Stimulated activated CD4-positive, alpha-beta T cell treated with anti-CD3 and anti-CD28 coated beads, Interleukin-1b, Interleukin-23, amount 100 ng/mL, for 1 hour (primary cell): Measurements from ENCODE around the gene TOX2.

Experiments used
- DNase-seq, 2 donors: peaks; one replicate each; pipeline ENCODE4 v3.0.0-alpha.2; 2020; ENCODE audit warnings: low read depth in 2 of 2

The TOX2 gene

DNA sequence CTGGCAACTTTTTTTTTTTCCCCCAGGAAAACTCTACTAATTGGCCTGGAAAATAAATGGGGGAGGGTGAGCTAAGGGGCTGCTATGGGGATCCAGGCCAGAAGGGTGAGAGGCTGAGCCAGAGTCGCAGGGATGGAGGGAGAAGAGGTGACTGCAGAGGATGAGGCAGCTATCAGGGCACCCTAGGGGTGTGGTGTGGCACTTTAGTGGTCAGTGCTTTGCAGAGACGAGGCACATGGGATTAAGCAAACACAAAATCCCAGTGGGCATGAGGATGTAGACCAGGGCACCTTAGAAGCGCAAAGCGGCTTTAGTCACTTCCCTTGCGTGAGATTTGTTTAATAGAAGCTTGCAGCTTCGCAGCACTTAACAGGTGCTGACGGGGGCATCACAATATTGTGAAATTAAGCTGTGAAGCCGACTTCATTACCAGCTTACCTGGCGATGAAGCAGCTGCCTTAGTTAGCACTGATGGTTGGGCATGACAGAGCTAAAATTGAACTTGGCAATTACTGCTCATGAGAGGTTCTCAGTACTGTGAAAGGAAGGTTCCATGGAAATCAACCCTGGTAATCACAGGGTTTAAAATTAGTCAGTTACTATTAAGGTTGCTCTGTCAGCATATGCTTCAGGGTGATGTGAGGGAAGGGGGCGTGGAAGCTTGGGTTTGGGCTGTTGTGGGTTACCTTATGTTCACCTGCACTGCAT, 26.0 kb downstream of the TOX2 start:
- DNase-seq: no peak

GRCh38 chr20:43941476-43942200, 27.0 kb downstream of the TOX2 start:
- DNase-seq: no peak

DNA sequence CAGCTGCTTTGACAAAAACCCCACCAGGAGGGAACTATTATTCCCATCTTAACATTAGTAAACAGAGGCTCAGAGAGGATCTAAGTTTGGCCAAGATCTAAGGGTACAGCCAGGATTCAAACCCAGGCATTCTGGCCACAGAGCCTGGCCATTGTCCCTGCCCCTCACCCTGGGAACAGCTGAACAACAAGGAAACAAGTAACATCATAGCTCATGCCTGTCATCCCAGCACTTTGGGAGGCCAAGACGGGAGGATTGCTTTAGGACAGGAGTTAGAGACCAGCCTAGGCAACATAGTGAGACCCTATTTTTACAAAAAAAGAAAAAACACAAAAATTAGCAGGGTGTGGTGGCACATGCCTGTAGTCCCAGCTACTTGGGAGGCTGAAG, 27.5 kb downstream of the TOX2 start:
- no peak for DNase-seq

- no peak for DNase-seq
These were observed 28.1 kb downstream of the TOX2 start for GRCh38 chr20:43942667-43943285.

DNA sequence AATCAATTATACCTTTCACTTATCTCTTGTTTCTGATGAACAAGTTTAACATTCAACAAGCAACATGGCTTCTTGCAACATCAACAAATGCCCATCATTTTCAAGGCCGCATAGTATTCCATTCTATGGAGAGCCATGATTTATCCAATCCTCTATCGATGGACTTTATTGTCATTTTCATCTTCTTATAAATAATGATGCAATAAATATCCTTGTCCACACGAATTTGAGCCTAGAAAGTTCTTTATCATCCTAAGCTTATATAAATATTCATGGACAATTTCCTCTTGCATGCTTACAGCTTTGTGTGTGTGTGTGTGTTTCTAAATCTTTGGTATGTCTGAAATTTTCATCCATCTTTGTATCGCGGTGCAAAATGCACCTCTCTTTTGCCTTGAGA, 29.1 kb downstream of the TOX2 start:
- DNase-seq: no peak

DNA sequence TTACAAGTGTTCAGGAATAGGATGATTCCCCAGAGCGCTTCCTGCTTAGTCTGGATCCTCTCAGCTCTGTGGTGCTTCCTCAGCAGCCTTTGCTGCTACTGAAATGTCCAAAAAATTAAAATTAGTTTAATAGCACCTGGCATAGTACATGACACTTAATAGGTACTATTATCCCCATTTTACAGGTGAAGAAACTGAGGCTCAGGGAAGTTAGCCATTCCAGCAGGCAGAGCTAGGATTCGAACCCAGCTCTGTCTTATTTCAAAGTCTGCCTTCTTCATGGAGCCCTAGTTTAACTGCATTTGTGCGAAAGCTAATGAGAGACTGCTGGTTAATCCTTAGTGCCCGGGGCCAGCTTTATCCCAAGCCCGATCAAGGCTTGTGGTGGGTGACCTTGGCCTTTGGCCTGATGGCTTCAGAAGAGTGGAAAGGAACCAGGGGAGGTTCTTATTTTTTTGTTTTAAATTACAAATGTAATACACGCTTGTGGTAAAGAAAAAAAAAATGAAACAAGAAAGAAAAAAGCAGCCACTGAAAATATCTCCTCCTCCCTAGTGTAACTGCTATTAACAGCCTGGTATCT, 30.1 kb downstream of the TOX2 start:
- DNase-seq: no peak

DNA sequence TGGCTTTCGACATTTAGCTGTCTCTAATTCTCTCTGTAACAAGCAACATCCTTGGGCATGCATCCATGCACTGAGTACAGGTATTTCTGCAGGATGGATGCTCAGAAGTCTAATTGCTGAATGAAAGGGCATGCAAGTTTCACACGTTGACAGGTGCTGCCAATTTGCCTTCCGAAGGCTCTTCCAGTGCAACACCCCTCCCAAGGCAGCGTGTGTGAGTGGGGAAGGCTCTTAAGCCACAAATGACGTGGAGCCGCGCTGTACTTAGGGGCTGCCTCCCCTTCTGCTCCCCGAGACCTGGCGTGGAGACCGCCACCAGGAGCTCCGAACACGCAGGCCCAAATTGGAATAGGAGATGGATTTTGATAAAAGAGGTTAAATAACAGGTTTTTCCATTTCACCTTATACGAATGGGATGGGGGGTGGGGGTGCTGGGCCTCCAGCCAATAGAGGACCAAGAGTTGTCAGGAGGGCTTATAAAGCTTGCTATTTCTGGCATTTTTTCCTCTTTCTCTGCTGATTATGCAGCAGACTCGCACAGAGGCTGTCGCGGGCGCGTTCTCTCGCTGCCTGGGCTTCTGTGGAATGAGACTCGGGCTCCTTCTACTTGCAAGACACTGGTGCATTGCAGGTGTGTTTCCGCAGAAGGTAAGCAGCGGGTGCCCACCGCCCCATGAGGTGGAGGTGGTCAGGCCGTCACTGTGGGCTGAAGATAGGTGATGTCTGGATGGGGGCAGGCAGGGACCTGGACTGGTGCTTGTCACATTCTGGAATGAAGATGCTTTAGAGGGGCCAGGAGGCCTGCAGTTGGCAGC, 30.9 kb downstream of the TOX2 start:
- no peak for DNase-seq

- no peak for DNase-seq
These were observed 31.5 kb downstream of the TOX2 start for GRCh38 chr20:43946206-43946491.

DNA sequence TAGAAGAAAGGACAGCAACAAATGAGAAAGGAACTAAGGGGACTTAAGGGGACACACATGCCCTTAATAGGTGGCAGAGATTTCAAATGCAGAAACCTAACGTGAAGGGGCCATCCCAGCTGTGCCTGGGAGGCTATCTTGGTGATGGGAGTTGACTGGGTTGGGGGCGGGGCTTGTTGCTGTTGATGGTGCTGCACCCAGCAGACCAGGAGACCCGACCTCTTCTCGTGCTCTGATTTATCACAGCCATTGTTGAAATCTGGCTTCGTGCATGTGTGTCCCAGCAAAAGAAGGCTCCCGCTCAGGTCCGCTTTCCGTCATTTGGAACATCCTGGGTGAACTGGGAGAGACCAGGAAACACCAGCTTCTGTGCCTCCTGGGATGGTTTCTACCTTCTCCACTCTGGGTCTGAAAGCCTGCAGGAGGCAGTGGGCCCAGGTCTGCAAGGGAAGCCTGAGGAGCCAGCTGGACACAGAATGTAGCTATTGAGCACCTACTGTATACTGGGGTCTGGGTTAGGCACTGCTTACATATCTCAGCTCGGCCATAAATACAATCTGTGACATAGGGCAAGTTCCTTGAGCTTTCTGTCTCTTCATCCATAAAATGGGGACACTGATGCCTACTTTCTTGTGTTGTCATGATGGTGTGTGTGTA, 32.1 kb downstream of the TOX2 start:
- DNase-seq: no peak

GRCh38 chr20:43947316-43947710, 32.7 kb downstream of the TOX2 start:
- DNase-seq: no peak

GRCh38 chr20:43948455-43948854, 33.8 kb downstream of the TOX2 start:
- DNase-seq: no peak

- DNase-seq: no peak
These were observed 34.6 kb downstream of the TOX2 start for GRCh38 chr20:43949248-43949647.

DNA sequence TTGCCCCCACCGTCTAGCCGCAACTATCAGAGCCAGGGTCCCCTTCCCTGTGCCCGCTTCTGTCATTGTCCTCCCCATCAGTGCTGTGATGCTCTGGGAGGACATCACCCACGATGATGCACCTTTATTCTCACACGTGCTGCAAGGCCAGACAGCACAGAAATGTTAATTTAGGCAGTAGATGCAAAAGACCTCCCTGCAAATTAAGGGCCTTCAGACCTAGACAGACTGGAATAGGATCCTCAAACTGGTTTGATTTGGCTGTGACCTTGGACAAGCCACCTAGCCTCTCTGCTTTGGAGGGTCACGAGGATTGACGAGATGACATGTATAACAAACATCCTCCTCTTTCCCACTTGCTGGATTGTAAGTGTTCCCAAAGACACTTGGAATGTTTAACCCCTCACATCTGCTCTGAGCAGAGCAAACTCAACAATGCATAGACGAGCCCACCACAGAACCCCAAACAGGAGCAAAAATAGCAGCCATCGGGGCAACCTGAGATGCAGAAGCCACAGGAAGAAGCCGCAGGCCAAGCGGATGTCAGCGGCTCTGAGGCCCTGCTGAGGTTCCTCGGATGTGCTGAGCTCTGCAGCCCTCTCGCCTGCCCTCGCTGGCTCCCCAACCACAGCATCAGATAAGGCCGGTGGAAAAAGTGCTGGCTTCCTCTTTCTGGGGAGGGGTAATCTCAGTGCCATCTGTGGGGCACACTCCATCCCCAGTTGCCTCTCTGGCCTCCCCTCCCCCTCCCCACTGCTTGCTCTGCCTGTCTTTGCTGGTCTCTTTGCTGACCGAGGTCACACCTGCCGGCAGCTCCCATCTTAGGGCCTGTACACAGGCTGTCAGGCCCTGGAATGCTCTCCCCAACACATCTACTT, 35.3 kb downstream of the TOX2 start:
- peak in 1 of 2 donors; percentile 50 for DNase-seq

DNA sequence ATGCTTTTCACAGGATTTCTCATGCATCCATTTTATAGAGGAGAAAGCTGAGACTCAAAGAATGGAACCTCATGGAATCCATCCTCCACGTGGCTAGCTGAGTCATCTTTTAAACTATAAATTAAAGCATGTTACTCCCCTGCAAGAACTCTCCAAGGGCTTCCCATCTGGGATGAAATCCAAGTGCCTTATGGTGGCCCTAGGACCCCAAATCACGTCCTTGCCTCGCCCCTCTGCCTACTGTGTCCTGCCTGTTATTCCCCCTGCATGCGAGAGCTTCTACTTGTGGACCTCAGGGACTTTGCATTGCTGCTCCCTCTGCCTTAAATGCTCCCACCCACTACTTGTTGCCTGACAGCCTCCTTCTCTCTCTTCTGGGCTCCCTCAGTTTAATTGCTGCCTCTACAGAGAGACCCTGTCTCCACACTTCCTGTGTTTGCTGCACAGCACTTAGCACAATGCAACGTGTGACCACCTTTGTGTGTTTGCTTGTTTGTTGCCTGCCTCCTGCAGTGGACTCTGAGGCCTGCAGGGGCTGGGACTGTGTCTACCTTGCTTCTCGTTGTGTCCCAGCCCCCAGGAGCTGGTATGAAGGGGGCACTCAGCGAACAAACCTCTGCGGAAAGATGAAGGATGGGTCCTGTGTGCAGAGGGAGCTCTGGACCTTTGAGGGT, 39.4 kb downstream of the TOX2 start:
- no peak for DNase-seq

- no peak for DNase-seq
These were observed 40.0 kb downstream of the TOX2 start for GRCh38 chr20:43954704-43955061.

DNA sequence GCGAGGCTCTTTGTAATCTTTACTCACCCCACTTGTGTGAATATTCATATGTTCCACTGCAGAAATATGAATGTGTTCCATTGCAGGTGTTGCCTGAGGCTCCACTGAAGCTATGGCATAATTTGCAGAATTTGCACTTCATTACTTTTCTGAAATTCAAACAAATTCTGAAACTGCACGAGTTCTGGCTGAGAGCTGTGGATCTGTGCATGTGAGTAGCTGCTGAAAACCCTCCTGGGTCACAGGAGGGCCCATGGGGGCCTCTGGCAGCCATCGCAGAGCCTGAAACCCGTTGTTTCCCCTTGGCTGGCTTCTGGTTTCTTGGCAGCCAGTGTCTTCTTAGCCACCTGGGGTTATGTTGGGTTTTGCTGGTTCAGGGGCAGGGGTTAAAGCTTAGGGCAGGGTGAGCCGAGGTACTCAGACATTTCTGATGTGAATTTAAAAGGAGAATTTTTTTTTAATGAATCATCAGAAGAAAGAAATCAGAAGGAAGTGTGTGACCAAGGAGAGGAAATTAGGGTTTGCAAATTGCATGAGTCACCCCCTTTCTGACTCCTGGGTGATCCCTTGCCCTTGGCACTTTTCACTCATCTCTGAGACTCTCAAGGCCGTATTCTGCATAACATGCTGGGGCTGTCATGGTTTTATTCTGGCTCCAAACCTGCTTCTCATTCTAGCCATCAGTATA, 40.6 kb downstream of the TOX2 start:
- DNase-seq: no peak

DNA sequence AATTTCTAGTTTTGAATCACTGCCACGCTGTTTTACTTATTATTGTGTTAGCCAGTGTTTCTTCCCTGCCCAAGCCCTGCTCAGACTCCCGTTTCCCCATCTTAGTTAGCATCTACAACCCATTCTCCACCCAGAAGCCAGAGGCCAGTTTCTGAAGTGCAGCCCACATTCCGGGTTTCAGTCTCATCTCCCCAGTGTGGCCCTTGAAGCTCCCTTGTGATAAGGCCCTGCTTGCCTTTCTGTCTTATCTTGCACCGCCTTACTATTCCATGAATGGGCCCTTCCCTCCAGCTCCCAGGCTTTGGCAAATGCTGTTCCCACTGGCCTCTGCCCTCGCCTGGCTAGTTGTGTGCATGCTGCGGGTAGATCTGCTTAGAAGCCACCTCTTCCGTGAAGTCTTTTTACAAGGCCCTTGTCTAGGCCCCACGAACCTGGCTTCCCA, 41.1 kb downstream of the TOX2 start:
- no peak for DNase-seq

DNA sequence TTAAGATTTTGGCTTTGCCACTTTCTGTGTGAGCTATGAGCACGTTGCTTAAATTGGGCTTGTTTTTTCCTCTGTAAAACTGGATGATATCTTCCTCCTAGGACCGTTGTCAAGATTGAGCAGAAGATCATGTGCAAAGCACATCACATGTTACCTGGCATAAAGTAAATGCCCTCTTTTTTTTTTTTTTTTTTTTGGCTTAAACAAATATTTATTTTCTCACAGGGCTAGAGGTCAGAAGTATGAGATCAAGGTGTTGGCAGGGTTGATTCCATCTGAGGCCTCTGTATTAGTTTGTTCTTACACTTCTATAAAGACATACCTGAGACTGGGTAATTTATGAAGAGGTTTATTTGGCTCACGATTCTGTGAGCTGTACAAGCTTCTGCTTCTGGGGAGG, 42.7 kb downstream of the TOX2 start:
- no peak for DNase-seq

GRCh38 chr20:43958626-43959025, 44.0 kb downstream of the TOX2 start:
- DNase-seq: no peak
